Testis (tissue), 2 donors: ENCODE measurements around the gene C15orf61.

ENCODE experiments used
- CTCF ChIP-seq, 3 experiments: fragments of 450-650 bp in 2 of 3; fragments of 200-600 bp in 1 of 3; sonication (generic) in 1 of 3; IDR thresholded peaks; one replicate each; pipeline ENCODE4 v1.5.1; 2016 to 2019; ENCODE audit warnings: antibody characterized with exemption in 3 of 3, mild to moderate bottlenecking in 2 of 3, moderate library complexity in 1 of 3
- POLR2A ChIP-seq: fragments of 450-650 bp; IDR thresholded peaks from one replicate; pipeline ENCODE4 v1.6.1; 2017; ENCODE audit warnings: antibody characterized with exemption, mild to moderate bottlenecking, moderate library complexity

GRCh38 chr15:67564968-67565345 is 44.0 kb downstream of the C15orf61 start:
- TF ChIP-seq CTCF (IDR thresholded peaks at IDR 0.05) (no peak), POLR2A (no peak)
